LNCAP (cell line): ENCODE measurements around the gene OLFM2.

Experiments used
- TF ChIP-seq, protein P1 (sequence below): fragments of 450-650 bp; IDR thresholded peaks from 2 replicates; pipeline ENCODE4 v1.5.1; 2017; ENCODE audit warnings: mild to moderate bottlenecking

Gene OLFM2

GRCh38 chr19:9936326-9937000 lies at the start of gene OLFM2:
OLFM2 (minus strand) TSS chr19:9936515; CDS start chr19:9936366, 149 bp downstream.
- TF ChIP-seq, protein P1, sequence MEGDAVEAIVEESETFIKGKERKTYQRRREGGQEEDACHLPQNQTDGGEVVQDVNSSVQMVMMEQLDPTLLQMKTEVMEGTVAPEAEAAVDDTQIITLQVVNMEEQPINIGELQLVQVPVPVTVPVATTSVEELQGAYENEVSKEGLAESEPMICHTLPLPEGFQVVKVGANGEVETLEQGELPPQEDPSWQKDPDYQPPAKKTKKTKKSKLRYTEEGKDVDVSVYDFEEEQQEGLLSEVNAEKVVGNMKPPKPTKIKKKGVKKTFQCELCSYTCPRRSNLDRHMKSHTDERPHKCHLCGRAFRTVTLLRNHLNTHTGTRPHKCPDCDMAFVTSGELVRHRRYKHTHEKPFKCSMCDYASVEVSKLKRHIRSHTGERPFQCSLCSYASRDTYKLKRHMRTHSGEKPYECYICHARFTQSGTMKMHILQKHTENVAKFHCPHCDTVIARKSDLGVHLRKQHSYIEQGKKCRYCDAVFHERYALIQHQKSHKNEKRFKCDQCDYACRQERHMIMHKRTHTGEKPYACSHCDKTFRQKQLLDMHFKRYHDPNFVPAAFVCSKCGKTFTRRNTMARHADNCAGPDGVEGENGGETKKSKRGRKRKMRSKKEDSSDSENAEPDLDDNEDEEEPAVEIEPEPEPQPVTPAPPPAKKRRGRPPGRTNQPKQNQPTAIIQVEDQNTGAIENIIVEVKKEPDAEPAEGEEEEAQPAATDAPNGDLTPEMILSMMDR: no peak

GRCh38 chr19:9981406-9982260 lies 45.3 kb upstream of the OLFM2 start:
- TF ChIP-seq, protein P1: no peak

GRCh38 chr19:9972103-9972502 lies 35.8 kb upstream of the OLFM2 start:
- TF ChIP-seq, protein P1: no peak

DNA sequence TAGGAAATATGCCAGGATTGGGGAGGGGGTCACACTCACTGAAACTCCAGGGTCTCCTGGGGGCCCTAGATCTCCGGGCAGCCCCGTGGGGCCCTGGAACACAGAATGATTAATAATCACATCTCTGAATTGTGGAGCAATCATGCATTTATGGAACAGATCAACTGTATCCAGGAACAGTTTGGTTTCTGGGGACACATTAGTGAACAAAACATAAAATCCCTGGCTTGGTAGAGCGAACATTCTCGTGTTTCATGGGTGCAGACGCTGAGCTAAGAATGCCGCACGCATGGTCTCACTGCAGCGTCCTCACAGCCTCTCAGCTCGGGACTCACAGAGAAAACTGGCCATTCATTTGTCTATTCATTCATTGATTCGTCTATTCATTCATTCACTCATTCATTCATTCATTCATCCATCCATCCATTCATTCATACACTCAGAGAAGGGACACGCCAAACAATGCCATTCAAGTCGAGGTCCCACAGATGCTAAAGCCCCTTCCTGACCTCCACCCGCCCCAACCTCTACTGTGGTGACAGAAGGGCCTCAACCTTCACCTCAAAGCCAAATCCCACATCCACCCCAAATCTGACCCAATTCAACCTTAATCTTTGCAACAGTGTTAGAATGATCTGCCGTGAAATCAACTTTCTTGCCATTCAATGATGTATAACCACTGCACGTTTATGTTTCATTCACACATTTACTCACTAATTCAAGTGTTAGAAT lies 35.0 kb upstream of the OLFM2 start:
- TF ChIP-seq, protein P1: no peak

DNA sequence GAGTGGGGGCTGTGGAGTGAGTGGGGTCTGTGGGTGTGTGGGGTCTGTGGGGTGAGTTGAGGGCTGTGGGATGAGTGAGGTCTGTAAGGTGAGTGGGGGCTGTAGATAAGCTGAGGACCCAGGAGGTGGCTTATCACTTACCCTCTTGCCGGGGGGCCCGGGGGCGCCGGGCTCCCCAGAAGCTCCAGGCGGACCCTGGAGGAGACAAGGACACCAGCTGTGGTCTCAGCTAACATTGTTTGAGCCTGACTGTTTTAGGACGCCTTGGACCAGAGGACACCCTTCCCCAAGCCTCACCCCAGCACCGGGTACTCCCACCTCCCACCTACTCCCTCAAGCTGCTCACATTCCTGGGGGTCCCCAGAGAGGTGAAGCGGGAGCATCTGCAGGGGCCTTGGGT lies 34.2 kb upstream of the OLFM2 start:
- TF ChIP-seq, protein P1: no peak

DNA sequence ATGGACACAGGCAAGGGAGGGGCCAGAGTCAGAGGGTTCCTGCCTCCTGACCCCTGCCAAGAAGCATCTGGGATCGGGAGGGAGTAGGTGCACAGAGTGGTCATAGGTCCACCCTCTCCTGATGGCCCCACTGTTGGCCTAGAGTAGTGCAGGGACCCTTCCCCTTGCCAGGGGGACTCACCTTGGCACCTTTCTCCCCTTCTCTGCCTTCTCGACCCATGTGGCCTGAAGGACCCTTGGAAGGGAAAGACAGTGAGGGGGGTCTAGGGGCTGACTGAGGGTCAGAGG lies 33.3 kb upstream of the OLFM2 start:
- TF ChIP-seq, protein P1: no peak

DNA sequence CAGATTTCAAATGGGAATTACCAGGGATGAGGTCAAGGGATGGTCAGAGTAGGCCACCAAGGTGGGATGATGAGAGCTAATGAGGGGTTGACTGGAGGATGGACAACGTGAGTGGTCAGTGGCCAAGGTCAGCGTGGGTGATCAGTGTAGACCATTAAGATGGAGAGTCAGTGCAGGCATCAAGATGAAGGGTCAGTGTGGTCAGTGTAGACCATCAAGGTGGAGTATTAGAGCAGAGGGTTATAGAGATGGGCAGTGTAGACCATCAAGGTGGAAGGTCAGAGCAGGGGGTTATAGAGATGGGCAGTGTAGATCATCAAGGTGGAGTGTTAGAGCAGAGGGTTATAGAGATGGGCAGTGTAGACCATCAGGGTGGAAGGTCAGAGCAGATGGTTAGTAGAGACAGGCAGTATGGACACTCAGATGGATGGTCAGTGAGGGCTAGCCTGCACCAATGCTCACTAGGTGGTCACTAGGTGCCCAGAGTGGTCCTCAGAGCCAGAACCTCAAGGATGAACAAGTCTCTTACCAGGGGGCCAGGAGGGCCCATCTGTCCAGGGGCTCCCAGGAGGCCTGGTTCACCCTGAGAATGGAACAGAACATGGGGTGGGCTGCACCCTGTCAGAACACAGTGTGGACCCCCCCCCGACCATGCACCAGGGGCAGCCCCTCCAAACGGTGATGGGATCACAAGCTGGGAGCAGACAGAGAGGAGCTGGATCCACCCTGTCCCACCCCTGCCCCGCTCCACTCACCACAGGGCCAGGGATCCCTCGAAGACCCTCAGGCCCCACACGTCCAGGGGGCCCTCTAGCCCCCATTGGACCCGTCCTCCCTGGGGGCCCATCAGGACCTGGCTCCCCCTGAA lies 32.7 kb upstream of the OLFM2 start:
- TF ChIP-seq, protein P1: no peak
